ENCODE measurements around the gene CNTNAP2.

CNTNAP2 gene

GRCh38 chr7:147485660-147486210 lies 1369.1 kb downstream of the CNTNAP2 start:
- DNase-seq (ENCODE audit: low spot score) = no peak

DNA sequence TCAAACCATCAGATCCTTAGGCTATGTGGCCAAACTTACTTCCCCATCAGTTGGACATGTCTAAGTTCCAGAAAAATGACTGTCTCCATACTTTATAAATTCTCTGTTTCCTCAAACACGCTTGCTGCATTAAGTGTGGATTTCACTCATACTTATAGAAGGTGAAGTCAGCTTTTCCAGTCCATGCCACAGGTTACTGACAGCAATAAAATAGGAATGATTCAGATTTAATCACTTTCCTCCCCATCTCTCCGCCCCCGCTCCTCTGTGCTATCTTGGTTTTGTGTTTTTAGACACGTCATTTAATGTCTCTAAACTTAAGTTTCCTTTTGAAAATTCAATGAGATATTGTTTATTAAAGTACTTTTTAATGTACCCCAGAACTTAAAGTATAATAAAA lies 1376.0 kb downstream of the CNTNAP2 start:
- no peak for DNase-seq (ENCODE audit: low spot score)

DNA sequence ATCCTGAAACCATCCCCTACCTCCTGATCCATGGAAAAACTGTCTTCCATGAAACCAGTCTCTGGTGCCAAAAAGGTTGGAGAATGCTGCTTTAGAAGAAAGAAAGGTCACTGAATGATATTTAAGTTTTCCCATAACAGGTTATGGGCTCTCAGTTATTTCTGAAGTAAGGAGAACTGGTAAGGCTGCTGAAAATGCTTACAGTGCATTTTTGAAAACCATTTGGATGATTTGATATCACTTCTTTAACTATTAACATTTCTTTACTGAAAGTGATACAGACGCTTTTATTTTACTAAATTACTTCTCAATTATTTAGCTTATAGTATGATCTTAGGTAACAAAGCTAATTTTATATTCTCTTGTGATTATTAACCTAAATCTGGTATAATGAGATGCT lies 1379.6 kb downstream of the CNTNAP2 start:
- no peak for DNase-seq (ENCODE audit: low spot score)

GRCh38 chr7:147497246-147497645 lies 1380.6 kb downstream of the CNTNAP2 start:
- no peak for DNase-seq (ENCODE audit: low spot score)

GRCh38 chr7:147498081-147498480 lies 1381.5 kb downstream of the CNTNAP2 start:
- no peak for DNase-seq (ENCODE audit: low spot score)

GRCh38 chr7:147509035-147509501 lies 1392.5 kb downstream of the CNTNAP2 start:
- DNase-seq (ENCODE audit: low spot score) = no peak

- DNase-seq (ENCODE audit: low spot score) = no peak
These were observed 1393.1 kb downstream of the CNTNAP2 start for GRCh38 chr7:147509541-147510200.

DNA sequence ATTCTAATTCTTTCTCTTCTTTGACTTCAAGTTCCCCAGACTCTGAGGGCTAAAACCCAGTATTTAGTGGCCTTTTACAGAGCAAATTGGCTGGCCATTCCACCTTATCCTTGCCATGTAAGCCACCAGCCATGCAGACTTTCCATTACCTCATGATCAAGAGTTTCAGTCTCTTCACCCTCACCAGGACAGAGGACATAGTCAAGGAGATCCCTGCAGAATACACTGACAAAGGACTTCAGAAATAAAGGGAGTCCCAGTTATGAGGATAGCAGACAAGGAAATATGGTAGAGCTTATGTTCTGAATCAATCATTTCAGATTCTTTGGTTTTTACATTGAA lies 1393.6 kb downstream of the CNTNAP2 start:
- no peak for DNase-seq (ENCODE audit: low spot score)

DNA sequence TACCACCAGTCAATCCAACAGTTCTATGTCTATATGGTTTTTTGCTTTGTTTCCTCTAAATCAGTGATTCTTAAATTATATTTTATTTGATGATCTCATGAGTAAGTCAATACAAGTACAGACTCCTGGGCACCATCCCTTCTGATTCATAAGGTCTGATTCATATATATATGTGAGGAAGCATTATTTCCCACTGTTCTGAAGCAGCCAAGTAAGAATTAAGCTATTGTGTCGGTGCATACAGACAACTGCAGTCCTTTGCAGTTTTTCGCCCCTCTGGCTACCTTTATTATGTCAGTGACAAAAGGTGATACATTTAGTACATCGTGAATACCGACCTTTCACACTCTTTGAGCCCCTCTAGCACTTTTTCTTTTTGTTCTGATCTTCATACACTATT lies 1394.3 kb downstream of the CNTNAP2 start:
- DNase-seq (ENCODE audit: low spot score) = no peak

DNA sequence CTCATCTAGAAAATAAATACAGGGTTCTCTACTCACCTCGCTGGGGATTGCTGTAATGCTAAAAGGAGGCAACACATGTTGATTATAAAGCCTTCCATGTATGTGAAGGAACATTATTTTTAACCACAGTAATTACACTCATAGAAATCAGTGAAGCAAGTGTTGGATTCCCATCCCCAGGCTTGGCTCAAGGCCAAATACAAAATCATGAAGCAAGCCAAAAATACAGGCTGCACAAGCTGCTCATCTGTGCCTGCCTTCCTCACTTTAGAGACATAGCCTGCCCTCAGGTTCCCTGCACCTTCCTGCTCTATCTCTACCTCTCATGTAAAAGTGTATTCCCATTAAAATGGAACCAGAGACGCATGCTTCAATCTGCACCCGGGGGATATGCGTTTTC lies 1396.8 kb downstream of the CNTNAP2 start:
- no peak for DNase-seq (ENCODE audit: low spot score)

DNA sequence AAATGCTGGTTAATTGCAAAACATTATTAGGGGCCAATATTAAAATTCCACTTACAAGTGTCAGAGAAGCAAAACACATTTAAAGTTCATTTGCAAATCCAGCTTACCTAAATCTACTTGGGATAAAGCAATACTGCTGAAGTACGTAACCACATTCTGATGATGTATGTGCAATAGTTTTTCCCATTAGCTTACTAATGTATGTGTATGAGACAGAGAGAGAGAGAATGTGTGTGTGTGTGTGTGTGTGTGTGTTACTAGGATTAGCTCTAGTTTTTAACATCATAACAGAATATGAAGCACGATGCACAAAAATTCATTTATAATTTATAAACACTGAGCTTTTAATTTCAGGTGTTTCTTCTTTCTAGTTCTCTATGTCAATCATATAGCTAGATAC lies 1399.8 kb downstream of the CNTNAP2 start:
- DNase-seq (ENCODE audit: low spot score) = no peak

DNA sequence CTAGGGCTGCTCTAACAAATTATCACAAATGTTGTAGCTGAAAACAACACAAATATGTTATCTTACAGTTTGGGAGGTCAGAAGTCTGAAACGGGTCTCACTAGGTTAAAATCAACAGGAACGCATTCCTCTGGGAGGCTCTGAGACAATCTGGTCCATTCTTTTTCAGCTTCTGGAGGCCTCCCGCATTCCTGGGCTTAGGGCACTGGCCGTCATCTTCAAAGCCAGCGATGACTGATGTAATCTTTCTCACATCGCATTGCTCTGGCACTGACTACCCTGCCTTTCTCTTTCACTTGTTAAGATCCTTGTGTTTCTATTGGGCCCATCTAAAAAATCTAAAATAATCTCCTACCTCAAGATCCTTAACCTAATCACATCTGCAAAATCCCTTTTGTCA lies 1402.5 kb downstream of the CNTNAP2 start:
- no peak for DNase-seq (ENCODE audit: low spot score)

DNA sequence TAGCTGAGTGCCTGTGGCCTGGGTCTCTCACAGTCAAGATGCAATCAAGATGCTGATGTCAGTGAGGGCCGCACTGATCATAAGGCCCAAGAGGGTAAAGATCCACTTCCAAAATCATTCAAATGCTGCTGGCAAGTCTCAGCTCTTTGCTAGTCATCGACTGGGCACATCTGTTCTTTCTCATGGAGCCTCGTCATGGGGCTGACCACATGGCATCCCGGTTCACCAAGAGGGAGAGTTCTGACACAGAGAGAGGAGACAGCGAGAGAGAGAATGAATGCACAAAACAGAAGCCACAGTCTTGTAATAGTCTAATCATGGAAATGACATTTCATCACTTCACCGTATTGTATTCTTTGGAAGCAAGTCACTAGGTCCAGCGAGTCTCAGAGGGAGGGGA lies 1406.5 kb downstream of the CNTNAP2 start:
- DNase-seq (ENCODE audit: low spot score) = no peak

DNA sequence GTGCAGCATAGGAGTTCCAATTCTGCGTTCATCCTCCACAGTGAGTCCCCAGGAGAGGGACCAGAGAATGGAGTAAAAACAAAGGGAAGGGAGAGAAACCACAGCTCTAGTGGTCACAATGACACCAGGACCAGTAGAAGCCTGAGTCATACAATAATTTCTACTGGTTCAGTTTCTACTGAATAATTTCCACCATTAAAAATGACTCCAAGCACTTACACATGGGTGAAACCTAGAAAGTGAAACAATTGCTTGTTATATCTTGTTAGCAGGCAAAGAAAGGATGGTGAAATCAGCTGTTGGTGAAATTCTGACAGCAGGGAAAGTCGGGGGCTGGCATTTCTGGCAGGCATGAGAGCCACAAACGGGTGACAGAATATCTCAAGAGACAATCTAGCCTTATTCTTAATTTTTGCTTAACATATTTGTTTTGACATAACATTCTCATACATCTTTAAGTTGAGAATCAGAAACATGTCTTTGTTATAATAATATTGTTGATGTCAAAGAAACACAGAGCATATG lies 1408.2 kb downstream of the CNTNAP2 start:
- no peak for DNase-seq (ENCODE audit: low spot score)

- DNase-seq (ENCODE audit: low spot score) = no peak
These were observed 1408.7 kb downstream of the CNTNAP2 start for GRCh38 chr7:147525325-147525724.

DNA sequence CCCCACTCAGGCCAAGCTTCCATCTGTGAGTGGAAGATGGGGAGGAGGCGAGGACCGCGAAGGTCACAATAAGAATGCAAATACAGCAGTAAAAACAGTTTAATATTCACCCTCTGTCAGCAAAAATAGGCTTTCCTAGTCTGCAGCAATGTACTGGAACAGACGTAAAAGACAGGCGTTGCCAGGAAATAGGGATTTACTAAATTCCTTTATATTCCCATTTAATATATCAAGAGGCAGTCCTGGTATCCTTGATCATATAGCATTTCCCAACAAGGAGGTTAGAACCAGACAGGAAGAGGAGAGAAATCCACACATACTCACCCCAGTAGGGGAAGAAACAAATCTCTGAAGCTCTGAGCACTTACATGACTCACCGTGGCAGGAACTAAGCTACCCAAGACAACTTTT lies 1419.1 kb downstream of the CNTNAP2 start:
- DNase-seq (ENCODE audit: low spot score) = no peak

GRCh38 chr7:147539685-147540084 lies 1423.1 kb downstream of the CNTNAP2 start:
- no peak for DNase-seq (ENCODE audit: low spot score)

GRCh38 chr7:147540743-147541142 lies 1424.1 kb downstream of the CNTNAP2 start:
- no peak for DNase-seq (ENCODE audit: low spot score)

DNA sequence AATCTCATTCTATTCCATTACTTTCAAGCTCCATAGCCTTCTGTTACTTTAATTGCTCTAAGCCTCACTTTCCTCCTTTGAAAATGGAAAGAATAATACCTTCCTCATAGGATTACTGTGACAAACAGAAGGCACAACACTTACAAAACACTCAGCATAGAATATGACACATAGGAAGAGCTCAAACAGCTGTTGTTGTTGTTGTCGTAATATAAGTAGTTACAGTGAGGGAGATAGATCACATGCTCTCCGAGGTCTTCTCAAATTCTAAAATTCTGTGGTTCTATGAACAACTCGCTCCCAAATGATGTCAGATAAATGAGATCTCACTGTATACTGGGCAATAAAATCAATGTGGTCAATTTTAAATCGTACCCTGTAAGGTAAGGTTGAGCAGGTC lies 1424.7 kb downstream of the CNTNAP2 start:
- DNase-seq (ENCODE audit: low spot score) = no peak

DNA sequence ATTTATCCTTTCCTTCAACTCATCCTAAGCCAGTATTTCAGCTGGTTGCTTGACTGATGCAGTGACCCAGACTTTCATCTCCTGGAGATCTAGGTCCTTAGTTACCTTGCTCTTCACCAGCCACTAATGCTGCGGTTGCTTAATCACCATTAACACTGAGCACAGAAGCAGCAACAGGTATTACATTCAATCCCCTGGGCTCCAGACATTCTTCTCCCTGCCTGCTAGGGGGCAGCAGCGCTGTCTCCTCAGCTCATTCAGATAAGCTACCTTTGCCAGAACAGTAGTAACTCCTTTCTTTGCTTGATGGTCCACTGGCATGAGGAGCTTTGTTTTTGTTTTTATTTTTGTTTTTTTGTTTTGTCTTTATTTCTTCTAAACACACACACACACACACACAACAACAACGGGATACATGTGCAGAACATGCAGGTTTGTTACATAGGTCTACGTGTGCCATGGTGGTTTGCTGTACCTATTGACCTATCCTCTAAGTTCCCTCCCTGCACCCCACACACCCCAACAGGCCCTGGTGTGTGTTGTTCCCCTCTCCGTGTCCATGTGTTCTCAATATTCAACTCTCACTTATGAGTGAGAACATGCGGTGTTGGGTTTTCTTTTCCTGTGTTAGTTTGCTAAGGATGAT lies 1430.8 kb downstream of the CNTNAP2 start:
- DNase-seq (ENCODE audit: low spot score) = peak; percentile 19

GRCh38 chr7:147556317-147556716 lies 1439.7 kb downstream of the CNTNAP2 start:
- DNase-seq (ENCODE audit: low spot score) = no peak

DNA sequence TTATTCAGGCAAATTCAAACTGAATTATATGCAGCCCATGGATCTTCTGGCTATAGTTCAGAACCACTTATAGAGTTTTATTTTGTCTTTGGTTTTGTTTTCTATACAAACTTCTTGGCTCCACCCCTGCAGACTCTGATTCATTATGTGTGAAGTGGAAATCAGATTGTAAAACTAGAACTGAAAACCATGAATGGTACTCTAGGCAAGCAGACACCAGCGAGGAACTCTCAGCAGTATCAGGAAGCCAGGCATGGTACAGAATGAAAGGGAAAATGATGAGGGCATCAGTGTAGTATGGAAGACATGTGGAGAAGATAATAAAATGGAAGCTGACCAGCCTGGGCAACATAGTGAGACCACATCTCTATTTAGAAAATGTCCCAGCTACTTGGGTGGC lies 1447.1 kb downstream of the CNTNAP2 start:
- DNase-seq (ENCODE audit: low spot score) = no peak

GRCh38 chr7:147564786-147565476 lies 1448.3 kb downstream of the CNTNAP2 start:
- no peak for DNase-seq (ENCODE audit: low spot score)

Measured in HuH-7 (cell line).